H1 (cell line): ENCODE data around the gene SSTR5. TPM values are rescaled to one million over a fixed set of nuclear protein-coding genes. Genes with fewer than 3 reads are reported as not detected.

Source experiments
- CTCF ChIA-PET: fragments of 300-600 bp; sonication (Branson Sonifier 250); formaldehyde crosslinking; loops from one replicate; lab custom pipeline; 2021; ENCODE audit not compliant: partially characterized antibody; lab: Charles Lee
- POLR2A ChIA-PET: fragments of 300-600 bp; sonication (Branson Sonifier 250); formaldehyde crosslinking; loops from one replicate; lab custom pipeline; 2021; ENCODE audit warnings: inconsistent platforms; ENCODE audit not compliant: partially characterized antibody; lab: Charles Lee
- DNase-seq, 2 experiments: peaks; one replicate each; pipeline versions ENCODE4 v3.0.0 to v3.0.0-alpha.2; 2010 to 2022; ENCODE audit warnings: low spot score in 2 of 2, low read depth in 1 of 2, mixed read lengths in 1 of 2
- FAIRE-seq: peaks from 2 replicates; lab custom pipeline; 2011; peaks lifted over from hg19 to GRCh38; lab: Jason Lieb, UNC
- H2AFZ ChIP-seq: 2 replicates; pipeline ENCODE4 v1.8.1; 2012; ENCODE audit warnings: low read length, inconsistent platforms
- H2AK5ac ChIP-seq: 2 replicates; pipeline ENCODE4 v1.6.1; 2013; ENCODE audit warnings: low read depth, low read length
- H2BK120ac ChIP-seq: replicated peaks from 2 replicates; pipeline ENCODE3; 2013; ENCODE audit warnings: low read depth, low read length, inconsistent platforms
- H2BK12ac ChIP-seq: 2 replicates; pipeline ENCODE4 v1.6.1; 2013; ENCODE audit warnings: low read depth, low read length
- H2BK15ac ChIP-seq: 2 replicates; pipeline ENCODE4 v1.6.1; 2013; ENCODE audit warnings: low read length
- H2BK20ac ChIP-seq: 2 replicates; pipeline ENCODE4 v1.6.1; 2013; ENCODE audit warnings: low read length
- H2BK5ac ChIP-seq: 2 replicates; pipeline ENCODE4 v1.6.1; 2013; ENCODE audit warnings: low read depth, low read length
- H3K14ac ChIP-seq: 2 replicates; pipeline ENCODE4 v1.6.1; 2013; ENCODE audit warnings: inconsistent platforms; ENCODE audit not compliant: insufficient read length
- H3K18ac ChIP-seq: 2 replicates; pipeline ENCODE4 v1.6.1; 2013; ENCODE audit warnings: low read length; ENCODE audit errors: extremely low read depth
- H3K23ac ChIP-seq: 2 replicates; pipeline ENCODE4 v1.6.1; 2013; ENCODE audit warnings: inconsistent platforms; ENCODE audit not compliant: insufficient read length
- H3K23me2 ChIP-seq: 2 replicates; pipeline ENCODE4 v1.6.1; 2013; ENCODE audit warnings: low read depth, low read length
- H3K27ac ChIP-seq: 2 replicates; pipeline ENCODE4 v1.6.1; 2011; ENCODE audit warnings: low read depth, low read length, inconsistent platforms
- H3K27me3 ChIP-seq, 4 experiments: replicated peaks in 1 of 4; 1 replicate in 1 of 4; 2 replicates in 3 of 4; pipeline versions ENCODE4 v1.6.1 to v1.8.1; 2011 to 2013; ENCODE audit warnings: low read length in 3 of 4, mild to moderate bottlenecking in 3 of 4, inconsistent platforms in 2 of 4, mixed read lengths in 2 of 4, moderate library complexity in 1 of 4; ENCODE audit not compliant: control insufficient read depth in 3 of 4, insufficient read depth in 3 of 4; ENCODE audit errors: extremely low read depth in 1 of 4
- H3K36me3 ChIP-seq, 4 experiments: 2 replicates each; pipeline versions ENCODE4 v1.6.1 to v1.8.1; 2011 to 2013; ENCODE audit warnings: mild to moderate bottlenecking in 4 of 4, low read length in 3 of 4, moderate library complexity in 2 of 4, control low read depth in 1 of 4, inconsistent platforms in 1 of 4; ENCODE audit not compliant: insufficient read depth in 4 of 4, control insufficient read depth in 2 of 4
- H3K4ac ChIP-seq: replicated peaks from 2 replicates; pipeline ENCODE3; 2013; ENCODE audit warnings: low read length, low read depth, mixed read lengths, inconsistent platforms; ENCODE audit not compliant: insufficient read length
- H3K4me1 ChIP-seq, 4 experiments: replicated peaks in 1 of 4; 1 replicate in 1 of 4; 2 replicates in 3 of 4; pipeline versions ENCODE4 v1.6.1 to v1.8.1; 2011 to 2013; ENCODE audit warnings: low read length in 3 of 4, inconsistent platforms in 2 of 4, mixed read lengths in 1 of 4; ENCODE audit not compliant: insufficient read depth in 4 of 4, control insufficient read depth in 3 of 4
- H3K4me2 ChIP-seq, 2 experiments: 2 replicates each; pipeline versions ENCODE4 v1.6.1 to v1.8.1; 2011 to 2013; ENCODE audit warnings: low read depth in 2 of 2, low read length in 2 of 2, control low read depth in 1 of 2, inconsistent platforms in 1 of 2, mild to moderate bottlenecking in 1 of 2; ENCODE audit not compliant: insufficient read depth in 1 of 2
- H3K4me3 ChIP-seq, 4 experiments: fragments of 200-600, 300-600 bp in 1 of 4; sonication (generic), shearing (Covaris generic), sonication (Bioruptor Twin) in 1 of 4; 2 replicates each; pipeline versions ENCODE4 v1.5.1 to v1.8.1; 2011 to 2016; ENCODE audit warnings: low read length in 4 of 4, low read depth in 3 of 4, control low read depth in 2 of 4, inconsistent platforms in 2 of 4, mild to moderate bottlenecking in 2 of 4, mixed read lengths in 1 of 4, moderate library complexity in 1 of 4; ENCODE audit not compliant: insufficient read depth in 2 of 4; ENCODE audit errors: extremely low read depth in 1 of 4
- H3K56ac ChIP-seq: replicated peaks from 2 replicates; pipeline ENCODE3; 2013; ENCODE audit warnings: low read depth, mild to moderate bottlenecking, mixed read lengths, low read length, inconsistent platforms; ENCODE audit not compliant: insufficient read length
- H3K79me1 ChIP-seq: 2 replicates; pipeline ENCODE4 v1.6.1; 2013; ENCODE audit warnings: low read depth, low read length, control low read depth
- H3K79me2 ChIP-seq, 2 experiments: 2 replicates each; pipeline versions ENCODE4 v1.6.1 to v1.8.1; 2012 to 2013; ENCODE audit warnings: low read length in 2 of 2, mild to moderate bottlenecking in 2 of 2, inconsistent platforms in 1 of 2; ENCODE audit not compliant: insufficient read depth in 2 of 2, control insufficient read depth in 1 of 2
- H3K9ac ChIP-seq, 4 experiments: replicated peaks in 1 of 4; 1 replicate in 1 of 4; 2 replicates in 3 of 4; pipeline versions ENCODE4 v1.6.1 to v1.8.1; 2011 to 2013; ENCODE audit warnings: low read depth in 3 of 4, low read length in 3 of 4, control low read depth in 2 of 4, mild to moderate bottlenecking in 2 of 4, moderate library complexity in 2 of 4, inconsistent platforms in 1 of 4; ENCODE audit errors: extremely low read depth in 1 of 4
- H3K9me3 ChIP-seq, 2 experiments: 2 replicates each; pipeline versions ENCODE4 v1.6.1 to v1.8.1; 2012 to 2013; ENCODE audit warnings: mild to moderate bottlenecking in 2 of 2, moderate library complexity in 2 of 2, control low read depth in 1 of 2, inconsistent platforms in 1 of 2, low read depth in 1 of 2, low read length in 1 of 2, mixed read lengths in 1 of 2; ENCODE audit not compliant: insufficient read depth in 2 of 2
- H4K20me1 ChIP-seq, 2 experiments: replicated peaks in 1 of 2; 2 replicates each; pipeline versions ENCODE3 to v1.8.1; 2011 to 2013; ENCODE audit warnings: inconsistent platforms in 2 of 2, low read length in 2 of 2, mild to moderate bottlenecking in 1 of 2; ENCODE audit not compliant: insufficient read depth in 2 of 2, control insufficient read depth in 1 of 2
- H4K5ac ChIP-seq: 2 replicates; pipeline ENCODE4 v1.6.1; 2013; ENCODE audit warnings: low read length, low read depth, mixed read lengths, inconsistent platforms; ENCODE audit not compliant: insufficient read length
- H4K8ac ChIP-seq: 2 replicates; pipeline ENCODE4 v1.8.0; 2013; ENCODE audit warnings: mild to moderate bottlenecking, moderate library complexity, low read length, inconsistent platforms; ENCODE audit not compliant: insufficient read depth; ENCODE audit errors: extremely low read depth
- H4K91ac ChIP-seq: replicated peaks from 2 replicates; pipeline ENCODE3; 2013; ENCODE audit warnings: low read length, mixed read lengths, inconsistent platforms; ENCODE audit not compliant: insufficient read length
- CEBPB ChIP-seq: IDR thresholded peaks from 2 replicates; pipeline ENCODE4 v1.6.1; 2012; ENCODE audit warnings: low read depth, low read length
- EZH2 ChIP-seq: fragments of 200-600 bp; sonication (generic); IDR thresholded peaks from 2 replicates; pipeline ENCODE4 v1.7.1; 2012; ENCODE audit warnings: low read depth, mild to moderate bottlenecking, moderate library complexity, low read length, inconsistent platforms; ENCODE audit not compliant: severe bottlenecking
- JUND ChIP-seq: IDR thresholded peaks from 2 replicates; pipeline ENCODE4 v1.6.1; 2011; ENCODE audit warnings: mild to moderate bottlenecking, improper control_type of control experiment, low read length
- KDM5A ChIP-seq: fragments of 200-600 bp; IDR thresholded peaks from 2 replicates; pipeline ENCODE4 v1.7.1; 2012; ENCODE audit warnings: mild to moderate bottlenecking, low read length, inconsistent platforms, mixed read lengths
- MAFK ChIP-seq: IDR thresholded peaks from 2 replicates; pipeline ENCODE4 v1.6.1; 2012; ENCODE audit warnings: low read depth, mild to moderate bottlenecking, improper control_type of control experiment, low read length
- TBP ChIP-seq: IDR thresholded peaks from 2 replicates; pipeline ENCODE4 v1.6.1; 2011; ENCODE audit warnings: low read depth, low read length, improper control_type of control experiment
- TCF12 ChIP-seq: IDR thresholded peaks from 2 replicates; pipeline ENCODE4 v1.6.1; 2011; ENCODE audit warnings: low read depth, mild to moderate bottlenecking, low read length
- WGBS, 2 experiments: shearing (Covaris generic) in 1 of 2; methylation state at CpG; one replicate each; pipeline versions ENCODE4 v1.1.6 to v1.1.7; 2013 to 2015; ENCODE audit warnings: low lambda C conversion rate in 2 of 2, mixed read lengths in 2 of 2, inconsistent platforms in 1 of 2, low coverage in 1 of 2, missing lambda C conversion rate in 1 of 2; ENCODE audit not compliant: insufficient replicate concordance in 2 of 2, insufficient coverage in 1 of 2, insufficient read length in 1 of 2; ENCODE audit errors: extremely low coverage in 1 of 2, missing lambda C conversion rate in 1 of 2; 5-methylcytosine and 5-hydroxymethylcytosine counted together
- polyA plus RNA-seq, 7 experiments: library from polyadenylated mRNA; depleted of rRNA in 3 of 7; stranded (reverse) in 5 of 7; unstranded in 2 of 7; fragments of >200 nt in 5 of 7; fragments of 200-250 nt in 2 of 7; gene quantifications; 1 replicate in 5 of 7; 2 replicates in 1 of 7; 4 replicates in 1 of 7; pipeline versions ENCODE4 v1.2.1 to v1.2.3, GENCODE V29; 2011 to 2013; ENCODE audit warnings: missing spikeins in 2 of 7, mixed read lengths in 2 of 7
- total RNA-seq: library from RNA; stranded (reverse); fragmentation: NEBNext Ultra II Directional; extraction: Animal tissue kit (Norgen Biotek cat#: 25700); gene quantifications from 2 replicates; pipeline ENCODE4 v1.2.1, GENCODE V29; 2021
- TF ChIP-seq, protein P1 (sequence below), 3 experiments: IDR thresholded peaks; 1 replicate in 2 of 3; 2 replicates in 1 of 3; pipeline versions ENCODE4 v1.5.1 to v1.6.1; 2011; ENCODE audit warnings: low read length in 3 of 3, mild to moderate bottlenecking in 3 of 3, inconsistent platforms in 2 of 3, low read depth in 1 of 3, moderate library complexity in 1 of 3; ENCODE audit not compliant: insufficient read depth in 1 of 3; ENCODE audit errors: control extremely low read depth in 1 of 3
- TF ChIP-seq, protein P2 (sequence below): IDR thresholded peaks from 2 replicates; pipeline ENCODE4 v1.6.1; 2012; ENCODE audit warnings: low read length, inconsistent platforms

Gene SSTR5
- total and polyA plus RNA-seq, 2 of the 8 experiments (the other 6 are each of a cell fraction or from before 2014, with no cell fraction given) = 0.56 to 0.60 TPM

DNA sequence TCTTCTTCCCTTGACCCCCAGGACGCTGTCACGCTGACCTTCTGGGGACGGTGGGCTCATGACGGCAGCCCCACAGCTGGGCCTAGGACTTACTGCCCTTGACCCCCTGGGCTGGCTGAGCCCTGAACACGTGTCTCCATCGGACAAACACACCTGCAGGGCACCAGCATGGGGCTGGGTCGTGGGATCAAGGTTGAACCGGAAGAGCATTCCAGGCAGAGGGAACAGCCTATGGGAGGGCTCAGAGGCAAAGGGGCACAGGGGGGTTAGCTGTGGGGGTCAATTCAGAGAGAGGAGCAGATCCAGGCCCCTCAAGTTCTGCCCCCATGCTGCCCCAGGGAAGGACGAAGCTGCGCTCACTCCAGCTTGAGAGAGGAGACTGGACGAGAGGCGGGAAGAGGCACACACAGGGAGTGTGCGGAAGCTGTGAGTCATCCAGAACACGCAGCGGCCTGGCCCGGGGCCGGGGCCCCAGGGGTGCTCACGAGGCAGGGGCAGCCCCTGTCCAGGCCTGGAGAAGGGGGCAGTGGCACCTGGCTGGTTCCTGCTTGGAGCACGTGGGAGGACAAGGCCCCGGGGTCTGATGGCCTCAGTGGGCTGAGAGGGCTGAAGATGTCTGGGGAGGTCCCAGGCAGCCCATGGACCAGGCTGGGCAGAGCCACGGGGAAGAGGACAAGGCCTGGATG lies 9.9 kb downstream of the SSTR5 start:
- Histone ChIP-seq H3K79me2 (no peaks in the 10 kb centered on the region), H2BK5ac (no peak overlapping the region), H2AFZ (no peak overlapping the region), H2BK20ac (no peak overlapping the region), H3K23me2 (no peaks in the 10 kb centered on the region), H3K9ac (no peak overlapping the region), H4K8ac (peak overlapping the region; percentile 16; the same call in 1 of the 2 replicates), H2BK15ac (no peak overlapping the region), H3K14ac (no peak overlapping the region), H3K4me1 (no peaks in the 10 kb centered on the region; a peak in 1 of 7 replicates), H2AK5ac (no peak overlapping the region), H3K56ac (no peak overlapping the region), H3K79me1 (no peaks in the 10 kb centered on the region), H3K27me3 (no peaks in the 10 kb centered on the region), H4K5ac (no peak overlapping the region), H3K23ac (no peak overlapping the region), H4K20me1 (peaks cover 0 to 2% of the 10 kb centered on the region in 2 experiments), H3K9me3 (peaks cover 4 to 7% of the 10 kb centered on the region in 2 experiments; a peak in 3 of 4 replicates), H3K36me3 (no peaks in the 10 kb centered on the region), H3K4me2 (no peak overlapping the region), H4K91ac (no peak overlapping the region), H2BK12ac (no peak overlapping the region), H3K18ac (no peak overlapping the region), H3K4me3 (no peak overlapping the region), H3K27ac (no peak overlapping the region), H2BK120ac (no peak overlapping the region), H3K4ac (no peak overlapping the region)
- DNase-seq = no peak
- WGBS, 2 experiments = 86% methylated on average over 15 of the region's 21 CpGs; no CpG with 5 or more reads in 1 of the 2 experiments
- FAIRE-seq = no peak
- POLR2A ChIA-PET = no interaction called here
- CTCF ChIA-PET = interaction anchor here (1.3 kb wide), 1 partner anchor 22 kb away, joined by 3 read pairs; no protein-coding TSS in a partner anchor
- TF ChIP-seq KDM5A = no peak
- TF ChIP-seq, protein P1, sequence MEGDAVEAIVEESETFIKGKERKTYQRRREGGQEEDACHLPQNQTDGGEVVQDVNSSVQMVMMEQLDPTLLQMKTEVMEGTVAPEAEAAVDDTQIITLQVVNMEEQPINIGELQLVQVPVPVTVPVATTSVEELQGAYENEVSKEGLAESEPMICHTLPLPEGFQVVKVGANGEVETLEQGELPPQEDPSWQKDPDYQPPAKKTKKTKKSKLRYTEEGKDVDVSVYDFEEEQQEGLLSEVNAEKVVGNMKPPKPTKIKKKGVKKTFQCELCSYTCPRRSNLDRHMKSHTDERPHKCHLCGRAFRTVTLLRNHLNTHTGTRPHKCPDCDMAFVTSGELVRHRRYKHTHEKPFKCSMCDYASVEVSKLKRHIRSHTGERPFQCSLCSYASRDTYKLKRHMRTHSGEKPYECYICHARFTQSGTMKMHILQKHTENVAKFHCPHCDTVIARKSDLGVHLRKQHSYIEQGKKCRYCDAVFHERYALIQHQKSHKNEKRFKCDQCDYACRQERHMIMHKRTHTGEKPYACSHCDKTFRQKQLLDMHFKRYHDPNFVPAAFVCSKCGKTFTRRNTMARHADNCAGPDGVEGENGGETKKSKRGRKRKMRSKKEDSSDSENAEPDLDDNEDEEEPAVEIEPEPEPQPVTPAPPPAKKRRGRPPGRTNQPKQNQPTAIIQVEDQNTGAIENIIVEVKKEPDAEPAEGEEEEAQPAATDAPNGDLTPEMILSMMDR (IDR thresholded peaks at IDR 0.05; ENCODE audit: control extremely low read depth in 1 of 3, insufficient read depth in 1 of 3, low read depth in 1 of 3, low read length in 3 of 3) = no peak
- TF ChIP-seq, protein P2, sequence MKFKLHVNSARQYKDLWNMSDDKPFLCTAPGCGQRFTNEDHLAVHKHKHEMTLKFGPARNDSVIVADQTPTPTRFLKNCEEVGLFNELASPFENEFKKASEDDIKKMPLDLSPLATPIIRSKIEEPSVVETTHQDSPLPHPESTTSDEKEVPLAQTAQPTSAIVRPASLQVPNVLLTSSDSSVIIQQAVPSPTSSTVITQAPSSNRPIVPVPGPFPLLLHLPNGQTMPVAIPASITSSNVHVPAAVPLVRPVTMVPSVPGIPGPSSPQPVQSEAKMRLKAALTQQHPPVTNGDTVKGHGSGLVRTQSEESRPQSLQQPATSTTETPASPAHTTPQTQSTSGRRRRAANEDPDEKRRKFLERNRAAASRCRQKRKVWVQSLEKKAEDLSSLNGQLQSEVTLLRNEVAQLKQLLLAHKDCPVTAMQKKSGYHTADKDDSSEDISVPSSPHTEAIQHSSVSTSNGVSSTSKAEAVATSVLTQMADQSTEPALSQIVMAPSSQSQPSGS = no peak
- no peak for TF ChIP-seq TBP
- TF ChIP-seq EZH2 = no peak
- no peak for TF ChIP-seq CEBPB
- TF ChIP-seq JUND = no peak
- TF ChIP-seq MAFK = no peak
- TF ChIP-seq TCF12 = no peak
